ENCODE results near the gene PNLIPRP1.

PNLIPRP1 gene

GRCh38 chr10:116593139-116593740, 2.5 kb downstream of the PNLIPRP1 start:
- H3K4me3 ChIP-seq (ENCODE audit: low read depth, low read length) = no peak overlapping the region
- TF ChIP-seq MAX (IDR thresholded peaks at IDR 0.05; ENCODE audit: low read depth, low read length) = no peak
- TF ChIP-seq CTCF (IDR thresholded peaks at IDR 0.05; ENCODE audit: low read depth, low read length) = no peak
- no peak for TF ChIP-seq MYC (IDR thresholded peaks at IDR 0.05; ENCODE audit: low read depth, low read length)
- TF ChIP-seq POLR2A (IDR thresholded peaks at IDR 0.05; ENCODE audit: extremely low read depth, insufficient read length) = no peak

GRCh38 chr10:116594525-116595035, 3.8 kb downstream of the PNLIPRP1 start:
- H3K4me3 ChIP-seq (ENCODE audit: low read depth, low read length) = no peak overlapping the region
- no peak for DNase-seq (ENCODE audit: low read depth)
- TF ChIP-seq CTCF (IDR thresholded peaks at IDR 0.05; ENCODE audit: low read depth, low read length) = no peak
- TF ChIP-seq POLR2A (IDR thresholded peaks at IDR 0.05; ENCODE audit: extremely low read depth, insufficient read length) = no peak
- no peak for TF ChIP-seq MYC (IDR thresholded peaks at IDR 0.05; ENCODE audit: low read depth, low read length)
- no peak for TF ChIP-seq MAX (IDR thresholded peaks at IDR 0.05; ENCODE audit: low read depth, low read length)

More at GRCh38 chr10:116593139-116593740, 2.5 kb downstream of the PNLIPRP1 start:
- no peak for DNase-seq (ENCODE audit: low read depth)

GRCh38 chr10:116596062-116596461, 5.3 kb downstream of the PNLIPRP1 start:
- no peak for DNase-seq (ENCODE audit: low read depth)
- no peak overlapping the region for H3K4me3 ChIP-seq (ENCODE audit: low read depth, low read length)
- TF ChIP-seq MYC (IDR thresholded peaks at IDR 0.05; ENCODE audit: low read depth, low read length) (no peak), MAX (IDR thresholded peaks at IDR 0.05; ENCODE audit: low read depth, low read length) (no peak), CTCF (IDR thresholded peaks at IDR 0.05; ENCODE audit: low read depth, low read length) (no peak), POLR2A (IDR thresholded peaks at IDR 0.05; ENCODE audit: extremely low read depth, insufficient read length) (no peak)

- TF ChIP-seq POLR2A (IDR thresholded peaks at IDR 0.05; ENCODE audit: extremely low read depth, insufficient read length) (no peak), MAX (IDR thresholded peaks at IDR 0.05; ENCODE audit: low read depth, low read length) (no peak), MYC (IDR thresholded peaks at IDR 0.05; ENCODE audit: low read depth, low read length) (no peak), CTCF (IDR thresholded peaks at IDR 0.05; ENCODE audit: low read depth, low read length) (no peak)
- DNase-seq (ENCODE audit: low read depth) = no peak
- no peak overlapping the region for H3K4me3 ChIP-seq (ENCODE audit: low read depth, low read length)
Measured at GRCh38 chr10:116597543-116597942, 6.8 kb downstream of the PNLIPRP1 start.

GRCh38 chr10:116598329-116598728, 7.6 kb downstream of the PNLIPRP1 start:
- TF ChIP-seq POLR2A (IDR thresholded peaks at IDR 0.05; ENCODE audit: extremely low read depth, insufficient read length) (no peak), MYC (IDR thresholded peaks at IDR 0.05; ENCODE audit: low read depth, low read length) (no peak), MAX (IDR thresholded peaks at IDR 0.05; ENCODE audit: low read depth, low read length) (no peak), CTCF (IDR thresholded peaks at IDR 0.05; ENCODE audit: low read depth, low read length) (no peak)
- H3K4me3 ChIP-seq (ENCODE audit: low read depth, low read length) = no peak overlapping the region
- DNase-seq (ENCODE audit: low read depth) = no peak

All from NB4 (cell line).